ENCODE results near the gene MRLN.

GRCh38 chr10:59754951-59755350 lies 1.7 kb upstream of the MRLN start:
- TF ChIP-seq POLR2AphosphoS5 (IDR thresholded peaks at IDR 0.05): no peak
- TF ChIP-seq CTCF (IDR thresholded peaks at IDR 0.05): no peak
- TF ChIP-seq POLR2A (IDR thresholded peaks at IDR 0.05): no peak
- TF ChIP-seq EP300 (IDR thresholded peaks at IDR 0.05): no peak

Data from stomach (tissue), 4 donors.